ENCODE data around the gene THSD4.

GRCh38 chr15:71338827-71339542, 223.7 kb downstream of the THSD4 start:
- TF ChIP-seq TAF1 (IDR thresholded peaks at IDR 0.05; ENCODE audit: low read depth) (no peak), RAD21 (conservative IDR thresholded peaks at IDR 0.05) (no peak), REST (IDR thresholded peaks at IDR 0.05; ENCODE audit: borderline replicate concordance) (no peak), EP300 (conservative IDR thresholded peaks at IDR 0.05; ENCODE audit: poor library complexity, severe bottlenecking) (no peak), EZH2 (IDR thresholded peaks at IDR 0.05; ENCODE audit: borderline replicate concordance, insufficient read depth, low read length, poor library complexity, severe bottlenecking) (no peak)
- TF ChIP-seq, protein P1, sequence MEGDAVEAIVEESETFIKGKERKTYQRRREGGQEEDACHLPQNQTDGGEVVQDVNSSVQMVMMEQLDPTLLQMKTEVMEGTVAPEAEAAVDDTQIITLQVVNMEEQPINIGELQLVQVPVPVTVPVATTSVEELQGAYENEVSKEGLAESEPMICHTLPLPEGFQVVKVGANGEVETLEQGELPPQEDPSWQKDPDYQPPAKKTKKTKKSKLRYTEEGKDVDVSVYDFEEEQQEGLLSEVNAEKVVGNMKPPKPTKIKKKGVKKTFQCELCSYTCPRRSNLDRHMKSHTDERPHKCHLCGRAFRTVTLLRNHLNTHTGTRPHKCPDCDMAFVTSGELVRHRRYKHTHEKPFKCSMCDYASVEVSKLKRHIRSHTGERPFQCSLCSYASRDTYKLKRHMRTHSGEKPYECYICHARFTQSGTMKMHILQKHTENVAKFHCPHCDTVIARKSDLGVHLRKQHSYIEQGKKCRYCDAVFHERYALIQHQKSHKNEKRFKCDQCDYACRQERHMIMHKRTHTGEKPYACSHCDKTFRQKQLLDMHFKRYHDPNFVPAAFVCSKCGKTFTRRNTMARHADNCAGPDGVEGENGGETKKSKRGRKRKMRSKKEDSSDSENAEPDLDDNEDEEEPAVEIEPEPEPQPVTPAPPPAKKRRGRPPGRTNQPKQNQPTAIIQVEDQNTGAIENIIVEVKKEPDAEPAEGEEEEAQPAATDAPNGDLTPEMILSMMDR (IDR thresholded peaks at IDR 0.05; ENCODE audit: poor library complexity, severe bottlenecking): no peak

Data from neural cell (in vitro differentiated cells).